Measurements from ENCODE around the gene CCDC178.

- TF ChIP-seq, protein P1, sequence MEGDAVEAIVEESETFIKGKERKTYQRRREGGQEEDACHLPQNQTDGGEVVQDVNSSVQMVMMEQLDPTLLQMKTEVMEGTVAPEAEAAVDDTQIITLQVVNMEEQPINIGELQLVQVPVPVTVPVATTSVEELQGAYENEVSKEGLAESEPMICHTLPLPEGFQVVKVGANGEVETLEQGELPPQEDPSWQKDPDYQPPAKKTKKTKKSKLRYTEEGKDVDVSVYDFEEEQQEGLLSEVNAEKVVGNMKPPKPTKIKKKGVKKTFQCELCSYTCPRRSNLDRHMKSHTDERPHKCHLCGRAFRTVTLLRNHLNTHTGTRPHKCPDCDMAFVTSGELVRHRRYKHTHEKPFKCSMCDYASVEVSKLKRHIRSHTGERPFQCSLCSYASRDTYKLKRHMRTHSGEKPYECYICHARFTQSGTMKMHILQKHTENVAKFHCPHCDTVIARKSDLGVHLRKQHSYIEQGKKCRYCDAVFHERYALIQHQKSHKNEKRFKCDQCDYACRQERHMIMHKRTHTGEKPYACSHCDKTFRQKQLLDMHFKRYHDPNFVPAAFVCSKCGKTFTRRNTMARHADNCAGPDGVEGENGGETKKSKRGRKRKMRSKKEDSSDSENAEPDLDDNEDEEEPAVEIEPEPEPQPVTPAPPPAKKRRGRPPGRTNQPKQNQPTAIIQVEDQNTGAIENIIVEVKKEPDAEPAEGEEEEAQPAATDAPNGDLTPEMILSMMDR (IDR thresholded peaks at IDR 0.05; ENCODE audit: insufficient read depth, low read length, poor library complexity, severe bottlenecking): no peak
- TF ChIP-seq EZH2phosphoT487 (conservative IDR thresholded peaks at IDR 0.05; ENCODE audit: low read length): no peak
Observed at GRCh38 chr18:33424266-33424946, 16.1 kb downstream of the CCDC178 start.

Measured in SU-DHL-6 (cell line).